ENCODE data around the gene GARIN5B. TPM values are rescaled to one million over a fixed set of nuclear protein-coding genes. Genes with fewer than 3 reads are reported as not detected.

GARIN5B gene
- total RNA-seq, 1 experiment from 2014 or later: not detected

GRCh38 chr19:55389386-55390317 lies 26.6 kb upstream of the GARIN5B start:
- DNase-seq (ENCODE audit: low read depth): no peak

GRCh38 chr19:55387736-55388497 lies 24.9 kb upstream of the GARIN5B start:
- no peak for DNase-seq (ENCODE audit: low read depth)

GRCh38 chr19:55386493-55386971 lies 23.5 kb upstream of the GARIN5B start:
- DNase-seq (ENCODE audit: low read depth): no peak

- peak; percentile 99 for DNase-seq (ENCODE audit: low read depth)
Observed at GRCh38 chr19:55385724-55386492, 22.8 kb upstream of the GARIN5B start, which contains the start of gene RPL28. RPL28 (plus strand) TSS chr19:55385932; CDS start chr19:55386358, 426 bp downstream.

DNA sequence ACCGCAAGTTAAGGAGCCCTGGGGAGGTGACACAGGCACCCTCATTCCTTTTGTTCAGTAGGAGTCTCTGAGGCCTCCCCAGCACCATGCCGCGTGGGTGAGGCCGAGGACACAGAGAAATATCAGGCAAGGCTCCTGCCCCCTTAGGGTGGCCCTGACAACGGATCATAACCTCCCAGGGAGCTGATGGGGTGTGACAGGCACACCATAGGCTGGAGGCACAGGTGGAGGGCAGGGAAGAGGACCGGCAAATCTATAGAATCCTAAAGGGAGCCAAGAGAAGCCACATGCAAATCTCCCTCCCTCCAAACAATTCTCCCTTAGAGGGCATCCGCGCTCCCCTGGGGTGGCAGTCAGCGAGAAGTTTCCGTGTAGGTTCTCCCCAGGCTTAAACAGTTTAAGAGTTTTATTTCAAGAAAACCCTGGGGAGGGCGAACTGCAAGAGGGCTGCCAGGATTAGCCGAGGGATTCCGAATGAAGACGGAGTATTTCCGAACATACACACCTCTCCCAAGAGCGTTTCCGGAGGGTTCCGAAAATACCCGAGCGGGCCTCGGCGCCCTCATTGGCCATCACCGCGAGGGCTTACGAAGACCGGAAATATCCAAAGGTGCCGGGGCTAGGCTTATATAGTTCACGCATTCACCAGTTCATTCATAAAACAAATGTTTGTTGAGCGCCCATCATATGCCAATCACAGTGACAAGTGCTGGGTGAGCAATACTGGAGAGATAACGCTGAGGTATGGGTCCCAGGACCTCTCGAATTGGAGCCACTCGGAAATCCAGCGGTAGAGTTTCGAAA lies 22.1 kb upstream of the GARIN5B start:
- DNase-seq (ENCODE audit: low read depth): peak; percentile 97

DNA sequence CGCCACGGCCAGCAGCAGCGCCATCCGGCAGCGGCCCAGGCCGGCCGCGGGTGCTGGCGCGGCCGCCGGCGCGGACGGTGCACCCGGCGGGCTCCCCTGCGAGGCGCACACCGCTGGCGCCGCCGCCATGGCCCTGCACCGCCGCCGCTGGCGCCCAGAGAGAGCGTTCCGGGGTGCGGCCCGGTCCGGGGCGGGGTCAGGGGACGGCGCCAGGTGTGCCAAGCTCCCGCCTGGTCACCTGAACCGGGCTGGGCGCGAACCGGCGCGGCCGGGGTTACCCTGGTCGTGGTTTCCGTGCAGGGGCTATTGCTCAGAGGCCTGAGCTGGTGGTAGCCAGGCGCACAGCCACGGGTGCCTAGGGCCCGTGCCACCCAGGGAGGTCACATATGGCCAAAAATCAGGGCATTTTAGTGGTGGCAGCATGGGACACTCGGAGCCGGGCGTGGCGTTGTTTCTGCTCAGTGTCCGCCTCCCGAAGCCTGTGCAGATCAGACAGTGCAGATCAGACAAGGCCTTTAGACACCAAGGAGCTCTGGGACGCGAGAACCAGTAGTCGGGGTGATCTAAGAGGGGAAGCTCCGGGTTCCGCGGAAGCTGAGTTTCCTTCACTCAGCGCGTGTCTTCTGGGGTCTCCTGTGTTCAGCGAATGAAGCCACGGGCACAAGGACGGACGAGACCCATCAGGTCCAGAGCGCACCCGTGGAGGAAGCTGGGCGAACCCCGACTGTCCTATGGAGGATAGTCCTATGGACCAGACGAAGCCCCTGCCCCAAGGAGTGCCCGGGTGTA lies 21.3 kb upstream of the GARIN5B start, which contains the start of gene TMEM238:
Gene TMEM238 (minus strand): TSS at position 162 of the 789 bp plus-strand sequence. CDS start 33 bp downstream, at position 129.
- no peak for DNase-seq (ENCODE audit: low read depth)

- peak; percentile 82 for DNase-seq (ENCODE audit: low read depth)
Observed at GRCh38 chr19:55383279-55384130, 20.4 kb upstream of the GARIN5B start.

GRCh38 chr19:55382522-55383054 lies 19.5 kb upstream of the GARIN5B start:
- no peak for DNase-seq (ENCODE audit: low read depth)

- no peak for DNase-seq (ENCODE audit: low read depth)
Observed at GRCh38 chr19:55382013-55382412, 19.0 kb upstream of the GARIN5B start.

DNA sequence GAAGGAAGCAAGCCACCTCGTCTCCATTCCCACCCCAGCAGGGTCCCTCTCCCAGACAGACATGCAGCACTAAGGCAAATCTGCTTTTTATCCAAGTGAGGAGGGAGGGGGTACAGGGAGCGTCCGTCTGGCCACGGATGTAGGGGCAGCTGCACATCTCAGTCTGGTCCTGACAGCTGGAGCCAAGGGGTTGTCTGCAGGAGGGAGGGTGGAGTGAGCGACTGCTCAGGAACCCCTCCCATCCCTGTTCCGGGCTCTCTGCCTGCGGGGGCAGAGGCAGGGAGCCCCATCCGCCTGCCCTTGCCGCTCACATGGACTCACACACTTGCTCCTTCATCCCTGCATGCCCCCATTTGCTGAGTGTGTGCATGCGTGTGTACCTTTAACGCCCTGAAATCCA lies 16.1 kb upstream of the GARIN5B start:
- no peak for DNase-seq (ENCODE audit: low read depth)

DNA sequence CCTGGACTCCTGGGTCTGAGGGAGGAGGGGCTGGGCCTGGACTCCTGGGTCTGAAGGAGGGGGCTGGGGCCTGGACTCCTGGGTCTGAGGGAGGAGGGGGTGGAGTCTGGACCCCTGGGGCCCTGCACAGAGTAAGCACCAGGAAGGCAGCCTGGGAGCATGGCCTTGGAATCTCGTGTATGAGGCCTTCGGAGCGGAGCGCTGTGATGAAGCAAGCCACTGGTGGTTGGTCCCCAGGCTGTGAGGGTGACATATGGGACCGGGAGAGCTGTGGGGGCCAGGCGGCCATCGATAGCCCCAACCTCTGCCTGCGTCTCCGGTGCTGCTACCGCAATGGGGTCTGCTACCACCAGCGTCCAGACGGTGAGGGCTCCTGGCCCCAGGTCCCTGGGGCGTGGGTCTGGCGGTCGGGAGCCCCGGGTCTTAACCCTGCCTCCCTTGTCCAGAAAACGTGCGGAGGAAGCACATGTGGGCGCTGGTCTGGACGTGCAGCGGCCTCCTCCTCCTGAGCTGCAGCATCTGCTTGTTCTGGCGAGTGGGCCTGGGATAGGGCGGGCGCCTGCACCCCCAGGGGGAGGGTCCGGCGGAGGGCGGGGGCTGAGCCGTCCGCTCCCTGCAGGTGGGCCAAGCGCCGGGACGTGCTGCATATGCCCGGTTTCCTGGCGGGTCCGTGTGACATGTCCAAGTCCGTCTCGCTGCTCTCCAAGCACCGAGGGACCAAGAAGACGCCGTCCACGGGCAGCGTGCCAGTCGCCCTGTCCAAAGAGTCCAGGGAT lies 14.5 kb upstream of the GARIN5B start:
- no peak for DNase-seq (ENCODE audit: low read depth)

- no peak for DNase-seq (ENCODE audit: low read depth)
Observed at GRCh38 chr19:55376241-55376933, 13.3 kb upstream of the GARIN5B start, which contains the start of gene TMEM190. TMEM190 (plus strand) TSS chr19:55376826; CDS start chr19:55376854, 28 bp downstream.

DNA sequence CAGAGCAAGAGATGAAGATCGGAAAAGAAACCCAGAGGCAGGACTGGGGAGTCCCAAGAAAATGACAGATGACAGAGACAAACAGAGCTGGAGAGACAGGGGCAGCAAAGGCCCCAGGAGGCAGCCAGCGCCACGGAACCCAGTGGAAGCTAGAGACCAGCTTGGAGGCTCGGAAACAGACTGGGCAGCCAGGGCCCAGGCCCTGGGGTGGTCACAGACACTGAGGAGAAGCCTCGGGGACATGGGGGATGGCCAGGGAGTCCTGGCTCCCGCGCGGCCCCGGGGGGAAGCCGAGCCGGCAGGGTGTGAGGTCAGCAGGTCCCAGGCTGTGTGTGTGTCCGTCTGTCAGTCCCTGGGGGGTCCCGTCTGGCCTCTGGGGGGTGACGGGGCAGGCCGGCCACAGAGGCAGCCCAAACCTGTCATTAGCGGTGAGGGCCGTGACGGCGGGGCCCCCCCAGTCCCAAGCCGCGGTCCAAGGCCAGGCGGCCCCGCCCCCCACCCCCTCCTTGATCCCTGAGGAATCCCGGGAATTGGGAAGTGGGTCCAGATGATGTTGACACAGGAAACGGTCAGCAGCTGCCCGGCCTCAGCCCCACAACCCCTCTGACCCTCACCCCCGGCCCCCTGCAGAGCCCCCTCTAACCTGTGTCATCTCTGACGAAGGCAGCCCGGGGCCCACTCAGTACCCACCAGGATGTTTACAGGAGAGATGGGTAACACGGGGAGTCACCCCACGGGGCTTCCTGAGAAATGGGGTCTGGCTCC lies 11.1 kb upstream of the GARIN5B start:
- peak; percentile 63 for DNase-seq (ENCODE audit: low read depth)

DNA sequence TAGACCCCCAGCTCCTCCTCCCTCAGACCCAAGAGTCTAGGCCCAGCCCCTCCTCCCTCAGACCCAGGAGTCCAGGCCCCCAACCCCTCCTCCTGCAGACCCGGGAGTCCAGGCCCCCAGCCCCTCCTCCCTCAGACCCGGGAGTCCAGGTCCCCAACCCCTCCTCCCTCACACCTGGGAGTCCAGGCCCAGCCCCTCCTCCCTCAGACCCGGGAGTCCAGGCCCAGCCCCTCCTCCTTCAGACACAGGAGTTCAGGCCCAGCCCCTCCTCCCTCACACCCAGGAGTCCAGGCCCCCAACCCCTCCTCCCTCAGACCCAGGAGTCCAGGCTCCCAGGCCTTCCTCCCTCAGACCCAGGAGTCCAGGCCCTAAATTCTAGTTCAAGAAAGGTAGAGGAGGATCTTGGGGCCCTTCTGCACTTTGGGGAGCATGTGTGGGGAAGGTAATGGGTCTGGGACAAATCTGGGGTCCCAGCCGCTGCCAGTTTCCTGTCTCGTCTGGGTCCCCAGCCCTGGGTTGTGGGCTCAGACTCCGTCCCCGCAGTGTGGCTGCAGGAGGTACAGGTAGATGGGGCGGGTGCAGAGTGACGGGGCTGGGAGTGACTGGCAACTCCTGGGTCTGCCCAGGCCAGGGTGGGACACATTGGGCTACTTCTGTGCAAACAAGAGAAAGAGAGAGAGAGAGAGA lies 10.4 kb upstream of the GARIN5B start:
- DNase-seq (ENCODE audit: low read depth): no peak

DNA sequence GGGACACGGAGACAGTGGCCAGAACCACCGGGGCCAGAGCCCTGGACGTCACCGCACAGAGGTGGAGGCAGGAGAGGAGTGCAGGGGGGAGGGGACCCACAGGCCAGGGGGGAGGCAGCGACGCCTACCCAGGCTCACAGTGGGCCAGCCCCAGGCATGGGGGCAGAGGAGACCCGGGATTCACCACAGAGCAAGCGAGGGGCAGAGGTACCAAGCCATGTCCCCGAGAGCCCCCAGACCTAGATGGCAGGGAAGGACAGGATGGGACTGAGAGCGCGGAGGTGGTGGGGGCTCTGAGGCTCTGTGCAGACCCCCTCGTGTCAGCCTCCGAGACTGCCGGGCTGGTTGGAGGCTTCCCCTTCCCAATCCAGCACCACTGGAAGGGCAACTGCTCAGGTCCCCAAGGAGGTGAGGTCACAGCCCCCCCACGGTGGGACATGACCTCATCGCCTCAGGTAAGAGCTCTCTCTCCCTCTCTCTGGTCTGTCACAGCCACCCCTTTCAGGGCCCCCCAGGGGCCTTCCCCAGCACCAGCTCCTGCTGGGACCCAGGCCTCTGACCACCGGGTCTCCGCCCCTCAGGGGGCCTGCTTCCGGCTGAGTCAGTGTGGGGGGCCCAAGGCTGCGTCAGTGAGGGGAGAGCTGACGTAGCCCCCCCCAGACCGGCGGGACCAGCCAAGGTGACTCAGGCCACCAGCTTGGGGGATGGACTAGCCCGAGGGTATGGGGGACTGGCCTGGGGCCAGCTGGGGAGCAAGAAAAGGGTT lies 9.4 kb upstream of the GARIN5B start:
- peak; percentile 90 for DNase-seq (ENCODE audit: low read depth)
